ENCODE data around the gene MCRIP1.

MCRIP1 gene

GRCh38 chr17:81854974-81855774, 22.1 kb upstream of the MCRIP1 start:
- H3K36me3 ChIP-seq (replicated peaks; ENCODE audit: low read depth, low read length) = peaks cover 66% of the 10 kb centered on the region
- H3K4me3 ChIP-seq (ENCODE audit: low read length) = no peak overlapping the region
- H3K79me2 ChIP-seq (ENCODE audit: low read length) = peaks cover 85% of the 10 kb centered on the region
- no peaks in the 10 kb centered on the region for H3K9me3 ChIP-seq (ENCODE audit: insufficient read depth, low read length)
- H3K9ac ChIP-seq (ENCODE audit: low read length) = no peak overlapping the region
- no peak overlapping the region for H2AFZ ChIP-seq (ENCODE audit: low read depth, low read length)
- peaks cover 13% of the 10 kb centered on the region for H3K4me1 ChIP-seq (ENCODE audit: low read length)
- H4K20me1 ChIP-seq (ENCODE audit: insufficient read depth, low read length) = peaks cover 48% of the 10 kb centered on the region
- TF ChIP-seq CTCF (IDR thresholded peaks at IDR 0.05; ENCODE audit: low read depth, low read length) (no peak), EZH2phosphoT487 (IDR thresholded peaks at IDR 0.05; ENCODE audit: low read depth) (no peak)
- H3K4me2 ChIP-seq (ENCODE audit: low read length) = no peak overlapping the region
- H3K27me3 ChIP-seq (ENCODE audit: low read depth, low read length) = no peaks in the 10 kb centered on the region
- no peak overlapping the region for H3K27ac ChIP-seq (ENCODE audit: low read length)

GRCh38 chr17:81852237-81852636, 19.1 kb upstream of the MCRIP1 start:
- Histone ChIP-seq H3K79me2 (ENCODE audit: low read length) (peaks cover 55% of the 10 kb centered on the region), H3K27me3 (ENCODE audit: low read depth, low read length) (no peaks in the 10 kb centered on the region), H2AFZ (ENCODE audit: low read depth, low read length) (no peak overlapping the region), H3K9ac (ENCODE audit: low read length) (no peak overlapping the region), H3K4me3 (ENCODE audit: low read length) (no peak overlapping the region), H4K20me1 (ENCODE audit: insufficient read depth, low read length) (peaks cover 28% of the 10 kb centered on the region), H3K4me1 (ENCODE audit: low read length) (no peaks in the 10 kb centered on the region), H3K9me3 (ENCODE audit: insufficient read depth, low read length) (no peaks in the 10 kb centered on the region), H3K36me3 (replicated peaks; ENCODE audit: low read depth, low read length) (peaks cover 47% of the 10 kb centered on the region), H3K27ac (ENCODE audit: low read length) (no peak overlapping the region), H3K4me2 (ENCODE audit: low read length) (no peak overlapping the region)
- TF ChIP-seq CTCF (IDR thresholded peaks at IDR 0.05; ENCODE audit: low read depth, low read length) = no peak
- TF ChIP-seq EZH2phosphoT487 (IDR thresholded peaks at IDR 0.05; ENCODE audit: low read depth) = no peak

- no peak for TF ChIP-seq EZH2phosphoT487 (IDR thresholded peaks at IDR 0.05; ENCODE audit: low read depth)
- no peak for TF ChIP-seq CTCF (IDR thresholded peaks at IDR 0.05; ENCODE audit: low read depth, low read length)
- no peaks in the 10 kb centered on the region for H3K27me3 ChIP-seq (ENCODE audit: low read depth, low read length)
- no peaks in the 10 kb centered on the region for H3K9me3 ChIP-seq (ENCODE audit: insufficient read depth, low read length)
- H2AFZ ChIP-seq (ENCODE audit: low read depth, low read length) = no peak overlapping the region
- no peak overlapping the region for H3K27ac ChIP-seq (ENCODE audit: low read length)
- no peak overlapping the region for H3K9ac ChIP-seq (ENCODE audit: low read length)
- no peak overlapping the region for H3K4me2 ChIP-seq (ENCODE audit: low read length)
- H3K4me3 ChIP-seq (ENCODE audit: low read length) = no peak overlapping the region
- H4K20me1 ChIP-seq (ENCODE audit: insufficient read depth, low read length) = peaks cover 26% of the 10 kb centered on the region
- peaks cover 55% of the 10 kb centered on the region for H3K36me3 ChIP-seq (replicated peaks; ENCODE audit: low read depth, low read length)
- no peaks in the 10 kb centered on the region for H3K4me1 ChIP-seq (ENCODE audit: low read length)
- peaks cover 47% of the 10 kb centered on the region for H3K79me2 ChIP-seq (ENCODE audit: low read length)
Measured at GRCh38 chr17:81851423-81851822, 18.3 kb upstream of the MCRIP1 start.

- H3K36me3 ChIP-seq (replicated peaks; ENCODE audit: low read depth, low read length) = peaks cover 61% of the 10 kb centered on the region
- no peak overlapping the region for H3K4me2 ChIP-seq (ENCODE audit: low read length)
Measured at GRCh38 chr17:81849457-81849856, 16.4 kb upstream of the MCRIP1 start.

More at GRCh38 chr17:81849457-81849856, 16.4 kb upstream of the MCRIP1 start:
- Histone ChIP-seq H2AFZ (ENCODE audit: low read depth, low read length) (no peak overlapping the region), H3K79me2 (ENCODE audit: low read length) (peaks cover 31% of the 10 kb centered on the region), H3K4me1 (ENCODE audit: low read length) (no peaks in the 10 kb centered on the region), H3K27ac (ENCODE audit: low read length) (no peak overlapping the region), H3K27me3 (ENCODE audit: low read depth, low read length) (no peaks in the 10 kb centered on the region), H4K20me1 (ENCODE audit: insufficient read depth, low read length) (peaks cover 19% of the 10 kb centered on the region), H3K9me3 (ENCODE audit: insufficient read depth, low read length) (no peaks in the 10 kb centered on the region), H3K9ac (ENCODE audit: low read length) (no peak overlapping the region), H3K4me3 (ENCODE audit: low read length) (no peak overlapping the region)
- TF ChIP-seq CTCF (IDR thresholded peaks at IDR 0.05; ENCODE audit: low read depth, low read length) (no peak), EZH2phosphoT487 (IDR thresholded peaks at IDR 0.05; ENCODE audit: low read depth) (no peak)

Measured in OCI-LY3 (cell line).